K562 treated with DMSO at 1 percent for 4 hours (cell line): ENCODE data around the gene PCSK1N. TPM values are rescaled to one million over a fixed set of nuclear protein-coding genes. Genes with fewer than 3 reads are reported as not detected.

Source experiments
- total RNA-seq: library from RNA; unstranded; fragments of 300-600 nt; gene quantifications from 2 replicates; pipeline ENCODE4 v1.2.3, GENCODE V29; 2022; ENCODE audit not compliant: insufficient read depth

PCSK1N gene
- 2.7 TPM in 1 of 2 replicates, not detected in the other for total RNA-seq

GRCh38 chrX:48835524-48836329 is at the start of gene PCSK1N:
PCSK1N (minus strand) TSS chrX:48835610; CDS start chrX:48835532, 78 bp downstream.

GRCh38 chrX:48826135-48826875 is 9.1 kb downstream of the PCSK1N start, which contains the start of gene ERAS:
ERAS (plus strand) TSS chrX:48826513; CDS start chrX:48829124, 2,611 bp downstream.

GRCh38 chrX:48801280-48802088 is 33.9 kb downstream of the PCSK1N start, which contains the start of gene HDAC6:
HDAC6 (plus strand) TSS chrX:48802067; CDS start chrX:48802693, 626 bp downstream.

GRCh38 chrX:48786341-48786800 is 49.0 kb downstream of the PCSK1N start, which contains the start of gene GATA1:
GATA1 (plus strand) TSS chrX:48786590; CDS start chrX:48791110, 4,520 bp downstream.

Other genes starting within 250 kb of the PCSK1N start
- gene WDR13, start 238.1 kb downstream of the PCSK1N start, total RNA-seq: 73.3 and 106 TPM in 2 replicates
- gene WAS, start 151.8 kb downstream of the PCSK1N start, total RNA-seq: 15.4 and 17.8 TPM in 2 replicates
- gene SUV39H1, start 138.9 kb downstream of the PCSK1N start, total RNA-seq: 23.5 and 27.2 TPM in 2 replicates
- 4.4 TPM in 1 of 2 replicates, not detected in the other for gene GLOD5, start 73.9 kb downstream of the PCSK1N start, total RNA-seq
- 165 and 191 TPM in 2 replicates for gene GATA1, start 49.0 kb downstream of the PCSK1N start, total RNA-seq
- gene HDAC6, start 33.5 kb downstream of the PCSK1N start, total RNA-seq: 61.7 and 64.6 TPM in 2 replicates
- not detected in 2 replicates for gene ERAS, start 9.1 kb downstream of the PCSK1N start, total RNA-seq
- gene TIMM17B, start 62.2 kb upstream of the PCSK1N start, total RNA-seq: 197 and 214 TPM in 2 replicates
- gene PQBP1, start 62.3 kb upstream of the PCSK1N start, total RNA-seq: 194 and 217 TPM in 2 replicates
- 30.7 and 31.4 TPM in 2 replicates for gene SLC35A2, start 76.0 kb upstream of the PCSK1N start, total RNA-seq
- 84.9 and 120 TPM in 2 replicates for gene PIM2, start 83.4 kb upstream of the PCSK1N start, total RNA-seq
- gene OTUD5, start 122.0 kb upstream of the PCSK1N start, total RNA-seq: 73.0 and 87.7 TPM in 2 replicates
- 3.4 and 3.8 TPM in 2 replicates for gene KCND1, start 136.2 kb upstream of the PCSK1N start, total RNA-seq
- 26.9 and 27.0 TPM in 2 replicates for gene GRIPAP1, start 166.7 kb upstream of the PCSK1N start, total RNA-seq
- 25.4 and 31.6 TPM in 2 replicates for gene TFE3, start 207.7 kb upstream of the PCSK1N start, total RNA-seq
- gene CCDC120, start 223.4 kb upstream of the PCSK1N start, total RNA-seq: 3.2 and 4.6 TPM in 2 replicates
- gene PRAF2, start 238.4 kb upstream of the PCSK1N start, total RNA-seq: 2.9 and 7.4 TPM in 2 replicates
- gene WDR45, start 244.3 kb upstream of the PCSK1N start, total RNA-seq: 130 and 139 TPM in 2 replicates